Vagina (tissue), 2 donors: ENCODE data around the gene TBL1XR1.

Experiments used
- POLR2A ChIP-seq, 2 donors: fragments of 450-650 bp; IDR thresholded peaks; one replicate each; pipeline ENCODE4 v1.6.1; 2017; ENCODE audit warnings: antibody characterized with exemption in 2 of 2, mild to moderate bottlenecking in 2 of 2, moderate library complexity in 2 of 2
- POLR2AphosphoS5 ChIP-seq, 2 donors: sonication (generic); formaldehyde crosslinking; IDR thresholded peaks; one replicate each; pipeline ENCODE4 v1.9.0; 2017; ENCODE audit warnings: antibody characterized with exemption in 2 of 2, mild to moderate bottlenecking in 2 of 2, low read depth in 1 of 2; ENCODE audit not compliant: insufficient read depth in 1 of 2
- TF ChIP-seq, protein P1 (sequence below), 3 experiments: fragments of 450-650 bp in 2 of 3; fragments of 200-600 bp in 1 of 3; sonication (generic) in 1 of 3; IDR thresholded peaks; one replicate each; pipeline ENCODE4 v1.5.1; 2017 to 2019; ENCODE audit warnings: antibody characterized with exemption in 3 of 3, mild to moderate bottlenecking in 2 of 3, moderate library complexity in 2 of 3

DNA sequence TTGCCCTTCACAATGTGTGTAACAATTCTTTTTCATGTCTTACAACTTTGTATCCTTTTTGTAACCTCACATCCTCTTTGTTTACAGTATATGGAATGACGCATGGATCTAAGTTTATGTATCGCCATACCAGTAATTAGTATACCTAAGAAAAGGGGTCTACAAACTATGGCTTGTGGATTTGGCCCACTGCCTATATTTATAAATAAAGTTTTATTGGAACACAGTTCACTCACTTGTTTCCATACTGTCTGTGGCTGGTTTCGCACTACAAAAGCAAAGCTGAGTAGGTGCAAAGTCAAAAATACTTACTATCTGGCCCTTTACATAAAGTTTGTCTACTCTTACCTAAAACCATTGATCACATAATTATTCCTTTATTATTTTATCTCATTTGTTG, 226.5 kb downstream of the TBL1XR1 start:
- no peak for TF ChIP-seq POLR2A (IDR thresholded peaks at IDR 0.05)
- TF ChIP-seq, protein P1, sequence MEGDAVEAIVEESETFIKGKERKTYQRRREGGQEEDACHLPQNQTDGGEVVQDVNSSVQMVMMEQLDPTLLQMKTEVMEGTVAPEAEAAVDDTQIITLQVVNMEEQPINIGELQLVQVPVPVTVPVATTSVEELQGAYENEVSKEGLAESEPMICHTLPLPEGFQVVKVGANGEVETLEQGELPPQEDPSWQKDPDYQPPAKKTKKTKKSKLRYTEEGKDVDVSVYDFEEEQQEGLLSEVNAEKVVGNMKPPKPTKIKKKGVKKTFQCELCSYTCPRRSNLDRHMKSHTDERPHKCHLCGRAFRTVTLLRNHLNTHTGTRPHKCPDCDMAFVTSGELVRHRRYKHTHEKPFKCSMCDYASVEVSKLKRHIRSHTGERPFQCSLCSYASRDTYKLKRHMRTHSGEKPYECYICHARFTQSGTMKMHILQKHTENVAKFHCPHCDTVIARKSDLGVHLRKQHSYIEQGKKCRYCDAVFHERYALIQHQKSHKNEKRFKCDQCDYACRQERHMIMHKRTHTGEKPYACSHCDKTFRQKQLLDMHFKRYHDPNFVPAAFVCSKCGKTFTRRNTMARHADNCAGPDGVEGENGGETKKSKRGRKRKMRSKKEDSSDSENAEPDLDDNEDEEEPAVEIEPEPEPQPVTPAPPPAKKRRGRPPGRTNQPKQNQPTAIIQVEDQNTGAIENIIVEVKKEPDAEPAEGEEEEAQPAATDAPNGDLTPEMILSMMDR (IDR thresholded peaks at IDR 0.05): no peak
- TF ChIP-seq POLR2AphosphoS5 (IDR thresholded peaks at IDR 0.05; ENCODE audit: insufficient read depth in 1 of 2, low read depth in 1 of 2): no peak
